Endothelial cell of umbilical vein (primary cell): Measurements from ENCODE around the gene PLPP7.

Source experiments
- CTCF ChIP-seq, 2 donors: IDR thresholded peaks; 1 replicate in 1 of 2; 2 replicates in 1 of 2; pipeline ENCODE4 v1.5.1; 2011; ENCODE audit warnings: low read length in 2 of 2, mild to moderate bottlenecking in 2 of 2, moderate library complexity in 2 of 2, control low read depth in 1 of 2, inconsistent platforms in 1 of 2, low read depth in 1 of 2; ENCODE audit not compliant: insufficient read depth in 1 of 2; ENCODE audit errors: extremely low read depth in 1 of 2
- JUN ChIP-seq: IDR thresholded peaks from 2 replicates; pipeline ENCODE4 v1.6.1; 2011; ENCODE audit warnings: borderline replicate concordance, low read depth; ENCODE audit not compliant: insufficient read length, insufficient read depth
- POLR2A ChIP-seq: IDR thresholded peaks from 2 replicates; pipeline ENCODE4 v1.6.1; 2012; ENCODE audit warnings: low read depth, mild to moderate bottlenecking, control low read depth, low read length

GRCh38 chr9:131292937-131293336, 3.4 kb downstream of the PLPP7 start:
- TF ChIP-seq POLR2A, result no peak
- TF ChIP-seq JUN, result no peak
- TF ChIP-seq CTCF (IDR thresholded peaks at IDR 0.05; ENCODE audit: extremely low read depth in 1 of 2, insufficient read depth in 1 of 2, low read depth in 1 of 2, low read length in 2 of 2), result no peak
